Panc1 (cell line): ENCODE measurements around the gene SYT13. TPM values are rescaled to one million over a fixed set of nuclear protein-coding genes. Genes with fewer than 3 reads are reported as not detected.

ENCODE experiments used
- ATAC-seq: fragments of 200-7000 bp; cut with Tn5 transposase; 2 replicates; pipeline ENCODE4 v1.9.1; 2020; ENCODE audit warnings: mild to moderate bottlenecking, moderate library complexity
- BruUV-seq: library from RNA; stranded (reverse); fragments of 400-500 nt; replicated peaks from 2 replicates; lab custom pipeline; 2021; lab: Mats Ljungman, UMichigan
- CTCF ChIA-PET: fragments of 300-600 bp; sonication (Branson Sonifier 250); formaldehyde crosslinking; loops from one replicate; lab custom pipeline; 2022; ENCODE audit warnings: antibody characterized with exemption; lab: Charles Lee
- POLR2A ChIA-PET: fragments of 300-600 bp; sonication (Branson Sonifier 250); formaldehyde crosslinking; loops from one replicate; lab custom pipeline; 2022; ENCODE audit warnings: antibody characterized with exemption; lab: Charles Lee
- DNase-seq: peaks from one replicate; pipeline ENCODE4 v3.0.0-alpha.2; 2010; ENCODE audit warnings: low read depth, low spot score
- H3K27ac ChIP-seq: 2 replicates; pipeline ENCODE4 v1.5.1; 2011; ENCODE audit warnings: mild to moderate bottlenecking, low read length, inconsistent platforms
- H3K27me3 ChIP-seq: fragments of 200-500 bp; sonication (Bioruptor generic); 2 replicates; pipeline ENCODE4 v1.6.0; 2014; ENCODE audit warnings: low read length, inconsistent platforms; ENCODE audit not compliant: control insufficient read depth, insufficient read depth
- H3K36me3 ChIP-seq: fragments of 200-500 bp; sonication (Bioruptor generic); 2 replicates; pipeline ENCODE4 v1.5.1; 2014; ENCODE audit warnings: inconsistent platforms, mild to moderate bottlenecking, low read length, moderate library complexity; ENCODE audit not compliant: control insufficient read depth, insufficient read depth
- H3K4me1 ChIP-seq: 2 replicates; pipeline ENCODE4 v1.5.1; 2011; ENCODE audit warnings: inconsistent platforms, mild to moderate bottlenecking, low read length, moderate library complexity; ENCODE audit not compliant: control insufficient read depth, insufficient read depth
- H3K4me3 ChIP-seq, 2 experiments: 2 replicates each; pipeline ENCODE4 v1.5.1; 2011 to 2012; ENCODE audit warnings: low read depth in 2 of 2, low read length in 2 of 2, mild to moderate bottlenecking in 2 of 2, inconsistent platforms in 1 of 2, moderate library complexity in 1 of 2
- H3K9me3 ChIP-seq: fragments of 200-500 bp; sonication (Bioruptor generic); 2 replicates; pipeline ENCODE4 v1.5.1; 2014; ENCODE audit warnings: low read depth, mild to moderate bottlenecking, inconsistent platforms, low read length, moderate library complexity; ENCODE audit not compliant: control insufficient read depth, insufficient read depth
- POLR2AphosphoS5 ChIP-seq: IDR thresholded peaks from 2 replicates; pipeline ENCODE4 v1.6.1; 2012; ENCODE audit warnings: mild to moderate bottlenecking, low read depth, low read length, moderate library complexity
- SIN3A ChIP-seq: IDR thresholded peaks from 2 replicates; pipeline ENCODE4 v1.6.1; 2012; ENCODE audit warnings: low read depth, mild to moderate bottlenecking, low read length, moderate library complexity, borderline replicate concordance; ENCODE audit not compliant: insufficient read depth
- TCF7L2 ChIP-seq: IDR thresholded peaks from 2 replicates; pipeline ENCODE4 v1.6.1; 2011; ENCODE audit warnings: mild to moderate bottlenecking, low read depth, low read length, inconsistent platforms
- in situ Hi-C: cut with HindIII; loops from 2 replicates; pipeline ENCODE4 v1.10.0; 2016; ENCODE audit warnings: low sequenced_read_pairs, low pct_unique_long_range_greater_than_20kb
- intact Hi-C: fragments of 100-400 bp; cut with micrococcal nuclease; formaldehyde crosslinking; loops from one replicate; pipeline ENCODE4 v1.10.0; 2022; ENCODE audit not compliant: unreplicated experiment
- total RNA-seq: library from RNA; stranded (reverse); gene quantifications from one replicate; pipeline ENCODE4 v1.2.1, GENCODE V29; 2021; ENCODE audit not compliant: unreplicated experiment
- TF ChIP-seq, protein P1 (sequence below): fragments of 450-650 bp; IDR thresholded peaks from 2 replicates; pipeline ENCODE4 v1.5.1; 2017; ENCODE audit warnings: mild to moderate bottlenecking
- TF ChIP-seq, protein P2 (sequence below), 2 experiments: IDR thresholded peaks; 2 replicates each; pipeline ENCODE4 v1.6.1; 2011 to 2012; ENCODE audit warnings: low read depth in 2 of 2, control low read depth in 1 of 2, low read length in 1 of 2, mild to moderate bottlenecking in 1 of 2, moderate library complexity in 1 of 2; ENCODE audit not compliant: insufficient read depth in 1 of 2

The SYT13 gene
- total RNA-seq, 1 experiment from 2014 or later: 0.13 TPM

GRCh38 chr11:45263773-45264172 is 22.4 kb downstream of the SYT13 start:
- Histone ChIP-seq H3K4me1 (no peaks in the 10 kb centered on the region), H3K27me3 (no peaks in the 10 kb centered on the region; the same call in 1 of the 2 replicates), H3K27ac (no peak overlapping the region), H3K4me3 (no peak overlapping the region), H3K9me3 (no peaks in the 10 kb centered on the region), H3K36me3 (no peaks in the 10 kb centered on the region)
- CTCF ChIA-PET: no interaction called here
- intact Hi-C loops (no loop called here), in situ Hi-C loops (no loop called here)
- DNase-seq (no peak), ATAC-seq (no peak)
- BruUV-seq: no TSS peak
- POLR2A ChIA-PET: no interaction called here
- TF ChIP-seq, protein P1, sequence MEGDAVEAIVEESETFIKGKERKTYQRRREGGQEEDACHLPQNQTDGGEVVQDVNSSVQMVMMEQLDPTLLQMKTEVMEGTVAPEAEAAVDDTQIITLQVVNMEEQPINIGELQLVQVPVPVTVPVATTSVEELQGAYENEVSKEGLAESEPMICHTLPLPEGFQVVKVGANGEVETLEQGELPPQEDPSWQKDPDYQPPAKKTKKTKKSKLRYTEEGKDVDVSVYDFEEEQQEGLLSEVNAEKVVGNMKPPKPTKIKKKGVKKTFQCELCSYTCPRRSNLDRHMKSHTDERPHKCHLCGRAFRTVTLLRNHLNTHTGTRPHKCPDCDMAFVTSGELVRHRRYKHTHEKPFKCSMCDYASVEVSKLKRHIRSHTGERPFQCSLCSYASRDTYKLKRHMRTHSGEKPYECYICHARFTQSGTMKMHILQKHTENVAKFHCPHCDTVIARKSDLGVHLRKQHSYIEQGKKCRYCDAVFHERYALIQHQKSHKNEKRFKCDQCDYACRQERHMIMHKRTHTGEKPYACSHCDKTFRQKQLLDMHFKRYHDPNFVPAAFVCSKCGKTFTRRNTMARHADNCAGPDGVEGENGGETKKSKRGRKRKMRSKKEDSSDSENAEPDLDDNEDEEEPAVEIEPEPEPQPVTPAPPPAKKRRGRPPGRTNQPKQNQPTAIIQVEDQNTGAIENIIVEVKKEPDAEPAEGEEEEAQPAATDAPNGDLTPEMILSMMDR: no peak
- TF ChIP-seq, protein P2, sequence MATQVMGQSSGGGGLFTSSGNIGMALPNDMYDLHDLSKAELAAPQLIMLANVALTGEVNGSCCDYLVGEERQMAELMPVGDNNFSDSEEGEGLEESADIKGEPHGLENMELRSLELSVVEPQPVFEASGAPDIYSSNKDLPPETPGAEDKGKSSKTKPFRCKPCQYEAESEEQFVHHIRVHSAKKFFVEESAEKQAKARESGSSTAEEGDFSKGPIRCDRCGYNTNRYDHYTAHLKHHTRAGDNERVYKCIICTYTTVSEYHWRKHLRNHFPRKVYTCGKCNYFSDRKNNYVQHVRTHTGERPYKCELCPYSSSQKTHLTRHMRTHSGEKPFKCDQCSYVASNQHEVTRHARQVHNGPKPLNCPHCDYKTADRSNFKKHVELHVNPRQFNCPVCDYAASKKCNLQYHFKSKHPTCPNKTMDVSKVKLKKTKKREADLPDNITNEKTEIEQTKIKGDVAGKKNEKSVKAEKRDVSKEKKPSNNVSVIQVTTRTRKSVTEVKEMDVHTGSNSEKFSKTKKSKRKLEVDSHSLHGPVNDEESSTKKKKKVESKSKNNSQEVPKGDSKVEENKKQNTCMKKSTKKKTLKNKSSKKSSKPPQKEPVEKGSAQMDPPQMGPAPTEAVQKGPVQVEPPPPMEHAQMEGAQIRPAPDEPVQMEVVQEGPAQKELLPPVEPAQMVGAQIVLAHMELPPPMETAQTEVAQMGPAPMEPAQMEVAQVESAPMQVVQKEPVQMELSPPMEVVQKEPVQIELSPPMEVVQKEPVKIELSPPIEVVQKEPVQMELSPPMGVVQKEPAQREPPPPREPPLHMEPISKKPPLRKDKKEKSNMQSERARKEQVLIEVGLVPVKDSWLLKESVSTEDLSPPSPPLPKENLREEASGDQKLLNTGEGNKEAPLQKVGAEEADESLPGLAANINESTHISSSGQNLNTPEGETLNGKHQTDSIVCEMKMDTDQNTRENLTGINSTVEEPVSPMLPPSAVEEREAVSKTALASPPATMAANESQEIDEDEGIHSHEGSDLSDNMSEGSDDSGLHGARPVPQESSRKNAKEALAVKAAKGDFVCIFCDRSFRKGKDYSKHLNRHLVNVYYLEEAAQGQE (IDR thresholded peaks at IDR 0.05; ENCODE audit: insufficient read depth in 1 of 2, low read depth in 2 of 2, low read length in 1 of 2): no peak
- TF ChIP-seq TCF7L2 (no peak), POLR2AphosphoS5 (no peak), SIN3A (no peak)

- Histone ChIP-seq H3K4me1 (no peaks in the 10 kb centered on the region), H3K4me3 (no peak overlapping the region), H3K36me3 (no peaks in the 10 kb centered on the region), H3K27ac (no peak overlapping the region), H3K9me3 (no peaks in the 10 kb centered on the region), H3K27me3 (no peaks in the 10 kb centered on the region; the same call in 1 of the 2 replicates)
- ChIA-PET CTCF (no interaction called here), POLR2A (no interaction called here)
- DNase-seq (no peak), ATAC-seq (no peak)
- in situ Hi-C loops (no loop called here), intact Hi-C loops (no loop called here)
- TF ChIP-seq SIN3A (no peak), POLR2AphosphoS5 (no peak), TCF7L2 (no peak)
- TF ChIP-seq, protein P2 (IDR thresholded peaks at IDR 0.05; ENCODE audit: insufficient read depth in 1 of 2, low read depth in 2 of 2, low read length in 1 of 2): no peak
- TF ChIP-seq, protein P1: no peak
- BruUV-seq: no TSS peak
Observed at GRCh38 chr11:45262900-45263299, 23.2 kb downstream of the SYT13 start.
